Mucosa of descending colon (tissue), 3 donors: ENCODE results near the gene FASLG. TPM values are rescaled to one million over a fixed set of nuclear protein-coding genes. Genes with fewer than 3 reads are reported as not detected.

Experiments
- ATAC-seq: fragments of 200-7000 bp; cut with Tn5 transposase; one replicate; pipeline ENCODE4 v1.9.1; 2020; ENCODE audit warnings: mild to moderate bottlenecking, moderate library complexity
- DNase-seq, 3 donors: peaks; one replicate each; pipeline ENCODE4 v3.0.0-alpha.2; 2020
- H3K36me3 ChIP-seq: fragments of 200-600 bp; one replicate; pipeline ENCODE4 v1.8.0; 2021; ENCODE audit warnings: low read depth, mild to moderate bottlenecking
- H3K4me1 ChIP-seq: fragments of 200-600 bp; one replicate; pipeline ENCODE4 v1.8.0; 2021; ENCODE audit warnings: low read depth, mild to moderate bottlenecking
- H3K4me3 ChIP-seq: fragments of 200-600 bp; one replicate; pipeline ENCODE4 v1.8.0; 2021; ENCODE audit warnings: mild to moderate bottlenecking
- H3K9me3 ChIP-seq: fragments of 200-600 bp; one replicate; pipeline ENCODE4 v1.8.0; 2021; ENCODE audit warnings: mild to moderate bottlenecking
- intact Hi-C, 2 donors: fragments of 100-400 bp; cut with DNase I in 1 of 2; cut with micrococcal nuclease in 1 of 2; formaldehyde crosslinking; loops; one replicate each; pipeline versions ENCODE4 v1.11.0 to v1.11.1; 2022; cut with DNase I, micrococcal nuclease
- total RNA-seq, 3 donors: library from RNA; stranded (reverse); fragmentation: NEBNext Ultra II Directional in 2 of 3; extraction: Animal tissue kit (Norgen Biotek cat#: 25700) in 2 of 3; gene quantifications; one replicate each; pipeline versions ENCODE4 v1.2.1 to v1.2.4, GENCODE V29; 2021 to 2023
- TF ChIP-seq, protein P1 (sequence below): fragments of 200-600 bp; IDR thresholded peaks from one replicate; pipeline ENCODE4 v1.8.0; 2022; ENCODE audit warnings: antibody characterized with exemption, mild to moderate bottlenecking
- donor health status: DM: no; HTN: no; CAD: no; lungs with moderate emphysema.
- donor health status: DM: no; HTN: no; CAD: no.
- donor health status: DM: no; HTN: yes; CAD: no.

FASLG gene
- total RNA-seq, 3 donors from 2014 or later, result 0.60 to 1.1 (median 0.90) TPM

DNA sequence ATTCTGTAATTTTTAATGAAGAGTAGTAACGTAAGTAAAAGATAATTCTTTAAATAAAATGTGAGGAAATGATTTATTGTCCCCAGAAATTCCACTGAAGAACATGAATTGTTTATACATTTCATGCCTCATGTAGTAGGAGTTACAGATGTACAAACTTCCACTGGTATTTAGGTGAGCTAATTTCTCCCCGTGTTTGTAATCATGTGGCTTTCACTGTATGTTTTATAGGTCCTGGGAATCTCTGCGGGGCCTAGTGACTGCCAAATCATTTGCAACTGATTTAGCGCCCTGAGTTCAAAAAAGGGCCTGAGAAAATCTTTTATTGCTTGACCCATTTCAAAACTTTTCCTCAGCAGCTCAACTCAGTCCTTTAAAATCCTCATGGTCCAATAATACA, 30.5 kb upstream of the FASLG start:
- DNase-seq, result no peak
- H3K9me3 ChIP-seq, result no peaks in the 10 kb centered on the region
- intact Hi-C loops, result no loop called here
- TF ChIP-seq, protein P1, sequence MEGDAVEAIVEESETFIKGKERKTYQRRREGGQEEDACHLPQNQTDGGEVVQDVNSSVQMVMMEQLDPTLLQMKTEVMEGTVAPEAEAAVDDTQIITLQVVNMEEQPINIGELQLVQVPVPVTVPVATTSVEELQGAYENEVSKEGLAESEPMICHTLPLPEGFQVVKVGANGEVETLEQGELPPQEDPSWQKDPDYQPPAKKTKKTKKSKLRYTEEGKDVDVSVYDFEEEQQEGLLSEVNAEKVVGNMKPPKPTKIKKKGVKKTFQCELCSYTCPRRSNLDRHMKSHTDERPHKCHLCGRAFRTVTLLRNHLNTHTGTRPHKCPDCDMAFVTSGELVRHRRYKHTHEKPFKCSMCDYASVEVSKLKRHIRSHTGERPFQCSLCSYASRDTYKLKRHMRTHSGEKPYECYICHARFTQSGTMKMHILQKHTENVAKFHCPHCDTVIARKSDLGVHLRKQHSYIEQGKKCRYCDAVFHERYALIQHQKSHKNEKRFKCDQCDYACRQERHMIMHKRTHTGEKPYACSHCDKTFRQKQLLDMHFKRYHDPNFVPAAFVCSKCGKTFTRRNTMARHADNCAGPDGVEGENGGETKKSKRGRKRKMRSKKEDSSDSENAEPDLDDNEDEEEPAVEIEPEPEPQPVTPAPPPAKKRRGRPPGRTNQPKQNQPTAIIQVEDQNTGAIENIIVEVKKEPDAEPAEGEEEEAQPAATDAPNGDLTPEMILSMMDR, result no peak
- no peak overlapping the region for H3K4me3 ChIP-seq
- no peaks in the 10 kb centered on the region for H3K36me3 ChIP-seq
- no peaks in the 10 kb centered on the region for H3K4me1 ChIP-seq
- no peak for ATAC-seq

DNA sequence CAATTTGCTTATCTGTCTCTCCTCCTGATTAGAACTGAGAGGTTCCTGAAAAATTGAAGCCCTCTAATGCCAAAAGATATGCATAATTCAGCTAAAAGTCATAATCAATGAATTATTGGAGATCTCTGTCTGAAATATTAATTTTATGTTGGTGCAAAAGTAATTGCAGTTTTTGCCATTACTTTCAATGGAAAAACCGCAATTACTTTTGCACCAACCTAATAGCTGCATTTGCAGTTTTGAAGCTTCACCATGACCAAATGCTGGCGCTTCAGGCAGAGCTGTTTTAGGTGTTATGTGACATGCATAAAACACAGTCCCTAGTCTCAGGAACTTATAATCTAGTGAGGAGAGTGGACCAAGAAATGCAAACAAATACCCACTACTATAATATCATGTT, 29.7 kb upstream of the FASLG start:
- no peak for ATAC-seq
- TF ChIP-seq, protein P1, result no peak
- H3K9me3 ChIP-seq, result no peaks in the 10 kb centered on the region
- H3K4me1 ChIP-seq, result no peaks in the 10 kb centered on the region
- no peak for DNase-seq
- no peaks in the 10 kb centered on the region for H3K36me3 ChIP-seq
- no peak overlapping the region for H3K4me3 ChIP-seq
- intact Hi-C loops, result no loop called here

DNA sequence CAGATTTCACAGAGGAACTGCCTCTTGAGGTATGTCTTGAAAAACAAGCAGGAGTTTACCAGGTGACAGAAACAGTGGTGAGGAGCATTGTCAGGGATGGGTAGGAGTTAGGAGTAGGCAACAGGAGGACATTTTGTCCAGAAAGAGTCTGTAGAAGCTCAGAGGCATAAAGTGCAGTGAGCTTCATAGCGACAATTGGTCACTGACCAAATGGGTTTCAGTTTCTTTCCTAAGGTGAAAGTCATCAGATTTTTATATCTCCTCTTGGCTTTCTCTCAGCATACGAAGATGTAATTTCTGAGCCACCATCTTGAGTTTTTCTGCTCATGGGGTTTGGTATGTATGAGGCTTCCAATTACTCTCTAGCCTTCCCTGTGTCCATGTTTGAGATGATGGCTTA, 29.3 kb upstream of the FASLG start:
- TF ChIP-seq, protein P1, result no peak
- ATAC-seq (no peak), DNase-seq (no peak)
- Histone ChIP-seq H3K4me1 (no peaks in the 10 kb centered on the region), H3K9me3 (no peaks in the 10 kb centered on the region), H3K36me3 (no peaks in the 10 kb centered on the region), H3K4me3 (no peak overlapping the region)
- intact Hi-C loops, result no loop called here

DNA sequence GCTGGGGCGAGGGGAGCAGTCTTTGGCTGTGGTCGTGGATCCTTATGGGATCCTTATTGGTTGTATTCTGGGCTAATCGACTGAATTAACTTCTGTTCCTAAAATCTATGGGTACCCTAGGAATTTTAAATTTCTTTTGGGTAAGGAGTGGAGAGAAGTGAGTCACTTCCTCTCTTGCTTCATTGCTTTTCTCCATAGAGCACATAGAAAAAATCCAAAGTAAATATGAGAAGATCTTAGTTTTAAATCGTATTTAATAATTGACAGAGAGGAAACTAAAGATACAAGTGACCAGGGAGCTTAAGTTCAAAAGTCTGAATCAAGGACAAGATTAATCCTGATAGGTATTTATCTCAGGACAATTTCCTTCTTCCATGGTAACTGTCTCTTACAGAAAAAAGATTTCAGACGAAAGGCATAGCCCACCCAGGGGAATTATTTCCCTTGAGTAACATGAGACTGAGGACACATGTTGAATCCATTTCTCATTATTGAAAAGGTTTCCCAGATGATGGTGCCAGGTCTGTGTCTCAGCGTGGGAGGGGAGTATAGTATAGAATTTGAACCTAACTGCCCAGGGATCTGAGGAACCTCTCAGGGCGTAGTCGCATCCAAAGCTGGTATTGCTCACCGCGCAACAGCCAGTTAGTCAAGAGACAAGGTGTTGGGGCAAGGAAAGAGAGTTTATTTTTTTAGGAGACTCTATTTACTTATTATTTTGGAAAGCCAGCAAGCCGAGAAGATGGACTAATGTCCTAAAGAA, 28.7 kb upstream of the FASLG start:
- intact Hi-C loops, result no loop called here
- H3K9me3 ChIP-seq, result no peaks in the 10 kb centered on the region
- H3K36me3 ChIP-seq, result no peaks in the 10 kb centered on the region
- no peaks in the 10 kb centered on the region for H3K4me1 ChIP-seq
- no peak for DNase-seq
- no peak for ATAC-seq
- H3K4me3 ChIP-seq, result no peak overlapping the region
- TF ChIP-seq, protein P1, result no peak

DNA sequence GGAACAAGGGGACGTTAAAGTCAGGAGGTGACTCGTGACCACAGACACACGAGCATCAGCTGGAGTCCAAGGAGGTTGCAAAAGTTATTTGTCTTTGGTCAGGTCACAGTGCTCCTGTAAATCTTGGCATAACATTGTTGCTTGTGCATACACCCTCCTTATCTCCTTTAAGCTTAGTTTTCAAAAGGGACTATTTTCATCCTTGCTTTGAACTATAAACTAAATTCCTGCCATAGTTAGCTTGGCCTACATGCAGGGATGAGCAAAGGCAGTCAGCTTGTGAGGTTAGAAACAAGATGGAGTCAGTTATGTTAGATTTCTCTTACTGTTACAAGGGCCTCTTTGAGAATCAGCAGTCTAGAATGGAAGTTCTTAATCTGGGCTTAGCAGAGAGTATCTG, 28.0 kb upstream of the FASLG start:
- TF ChIP-seq, protein P1, result no peak

More for the DNA sequence above, 28.0 kb upstream of the FASLG start:
- H3K36me3 ChIP-seq, result no peaks in the 10 kb centered on the region
- H3K9me3 ChIP-seq, result no peaks in the 10 kb centered on the region
- intact Hi-C loops, result no loop called here
- H3K4me1 ChIP-seq, result no peaks in the 10 kb centered on the region
- no peak for ATAC-seq
- H3K4me3 ChIP-seq, result no peak overlapping the region
- no peak for DNase-seq
